HEK293 (cell line): Measurements from ENCODE around the gene GABBR2.
"Not testable (repeated sequence)": the region's sequence is repeated elsewhere in the genome, so short reads cannot be mapped to it uniquely, and the experiment has no call there.

ENCODE experiments used
- CTCF ChIA-PET: fragments of 350-600 bp; formaldehyde crosslinking; extraction: SDS; loops from one replicate; lab custom pipeline; 2021; ENCODE audit warnings: antibody characterized with exemption; lab: Yijun Ruan, JAX
- POLR2A ChIA-PET: fragments of 300-600 bp; formaldehyde crosslinking; extraction: SDS; loops from one replicate; lab custom pipeline; 2020; ENCODE audit warnings: antibody characterized with exemption, inconsistent platforms; lab: Yijun Ruan, JAX
- H3K27ac ChIP-seq: fragments of 200-500 bp; sonication (Bioruptor generic); 2 replicates; pipeline ENCODE4 v1.5.1; 2014; ENCODE audit warnings: low read depth, low read length, control low read depth, inconsistent platforms; ENCODE audit errors: extremely low read depth
- H3K36me3 ChIP-seq, 2 experiments: fragments of 200-500 bp in 1 of 2; sonication (Bioruptor generic) in 1 of 2; 1 replicate in 1 of 2; 2 replicates in 1 of 2; pipeline ENCODE4 v1.5.1; 2014 to 2017; ENCODE audit warnings: inconsistent platforms in 2 of 2, low read length in 2 of 2; ENCODE audit not compliant: control insufficient read depth in 2 of 2, insufficient read depth in 1 of 2
- H3K4me1 ChIP-seq: fragments of 200-500 bp; sonication (Bioruptor generic); 2 replicates; pipeline ENCODE4 v1.5.1; 2014; ENCODE audit warnings: mild to moderate bottlenecking, low read length, inconsistent platforms; ENCODE audit not compliant: control insufficient read depth, insufficient read depth
- H3K4me3 ChIP-seq: 2 replicates; pipeline ENCODE4 v1.5.1; 2011; ENCODE audit warnings: low read depth, mild to moderate bottlenecking, control low read depth, low read length, moderate library complexity
- H3K9me3 ChIP-seq: fragments of 200-500 bp; sonication (Bioruptor generic); 2 replicates; pipeline ENCODE4 v1.5.1; 2014; ENCODE audit warnings: low read depth, low read length, inconsistent platforms; ENCODE audit not compliant: control insufficient read depth, insufficient read depth
- BCL11B ChIP-seq: fragments of 450-650 bp; formaldehyde crosslinking; IDR thresholded peaks from 2 replicates; pipeline ENCODE4 v1.5.1; 2016; ENCODE audit warnings: low read depth, missing biosample characterization, missing genetic modification characterization
- MYNN ChIP-seq: fragments of 450-650 bp; formaldehyde crosslinking; IDR thresholded peaks from 2 replicates; pipeline ENCODE4 v1.5.1; 2016; ENCODE audit warnings: missing biosample characterization, missing genetic modification characterization, borderline replicate concordance
- PATZ1 ChIP-seq: fragments of 450-650 bp; formaldehyde crosslinking; IDR thresholded peaks from 2 replicates; pipeline ENCODE4 v1.5.1; 2016; ENCODE audit warnings: missing biosample characterization, missing genetic modification characterization
- REST ChIP-seq: fragments of 450-650 bp; formaldehyde crosslinking; IDR thresholded peaks from 2 replicates; pipeline ENCODE4 v1.5.1; 2016; ENCODE audit warnings: missing biosample characterization, missing genetic modification characterization
- YY2 ChIP-seq: fragments of 450-650 bp; formaldehyde crosslinking; IDR thresholded peaks from 2 replicates; pipeline ENCODE4 v1.5.1; 2016; ENCODE audit warnings: missing biosample characterization, missing genetic modification characterization
- ZBTB20 ChIP-seq: fragments of 450-650 bp; formaldehyde crosslinking; IDR thresholded peaks from 2 replicates; pipeline ENCODE4 v1.5.1; 2016; ENCODE audit warnings: missing biosample characterization, missing genetic modification characterization
- ZBTB26 ChIP-seq: fragments of 450-650 bp; formaldehyde crosslinking; optimal IDR thresholded peaks from 2 replicates; pipeline ENCODE3; 2016; ENCODE audit warnings: missing biosample characterization, mild to moderate bottlenecking, missing genetic modification characterization
- ZFHX2 ChIP-seq: fragments of 450-650 bp; formaldehyde crosslinking; conservative IDR thresholded peaks from 2 replicates; pipeline ENCODE4 v1.5.1; 2016; ENCODE audit warnings: missing biosample characterization, missing genetic modification characterization
- ZNF114 ChIP-seq: fragments of 450-650 bp; formaldehyde crosslinking; IDR thresholded peaks from 2 replicates; pipeline ENCODE4 v1.5.0; 2017; ENCODE audit warnings: missing biosample characterization, missing genetic modification characterization
- ZNF366 ChIP-seq: fragments of 450-650 bp; formaldehyde crosslinking; conservative IDR thresholded peaks from 2 replicates; pipeline ENCODE4 v1.5.1; 2016; ENCODE audit warnings: missing biosample characterization, missing genetic modification characterization
- ZNF394 ChIP-seq: fragments of 450-650 bp; formaldehyde crosslinking; IDR thresholded peaks from 2 replicates; pipeline ENCODE4 v1.5.1; 2016; ENCODE audit warnings: missing biosample characterization, missing genetic modification characterization, mild to moderate bottlenecking, moderate library complexity, borderline replicate concordance
- ZNF433 ChIP-seq: fragments of 450-650 bp; formaldehyde crosslinking; IDR thresholded peaks from 2 replicates; pipeline ENCODE4 v1.5.1; 2016; ENCODE audit warnings: missing biosample characterization, missing genetic modification characterization, low read depth
- ZNF510 ChIP-seq: fragments of 450-650 bp; formaldehyde crosslinking; IDR thresholded peaks from 2 replicates; pipeline ENCODE4 v1.5.1; 2018; ENCODE audit warnings: mild to moderate bottlenecking, missing genetic modification characterization, missing biosample characterization; ENCODE audit not compliant: insufficient replicate concordance
- ZNF514 ChIP-seq: fragments of 450-650 bp; formaldehyde crosslinking; IDR thresholded peaks from 2 replicates; pipeline ENCODE4 v1.5.1; 2016; ENCODE audit warnings: missing biosample characterization, missing genetic modification characterization
- ZNF521 ChIP-seq: fragments of 450-650 bp; formaldehyde crosslinking; IDR thresholded peaks from 2 replicates; pipeline ENCODE4 v1.5.1; 2017; ENCODE audit warnings: missing biosample characterization, mild to moderate bottlenecking, missing genetic modification characterization
- ZNF658 ChIP-seq: fragments of 450-650 bp; formaldehyde crosslinking; IDR thresholded peaks from 2 replicates; pipeline ENCODE4; 2016; ENCODE audit warnings: missing biosample characterization, missing genetic modification characterization
- ZNF843 ChIP-seq: fragments of 450-650 bp; formaldehyde crosslinking; IDR thresholded peaks from 2 replicates; pipeline ENCODE4 v1.5.1; 2016; ENCODE audit warnings: missing biosample characterization, missing genetic modification characterization
- ZSCAN16 ChIP-seq: fragments of 450-650 bp; formaldehyde crosslinking; IDR thresholded peaks from 2 replicates; pipeline ENCODE4 v1.5.1; 2016; ENCODE audit warnings: missing biosample characterization, missing genetic modification characterization
- TF ChIP-seq, protein P1 (sequence below): fragments of 450-650 bp; formaldehyde crosslinking; IDR thresholded peaks from 2 replicates; pipeline ENCODE4 v1.5.1; 2016; ENCODE audit warnings: missing biosample characterization, missing genetic modification characterization

The GABBR2 gene

DNA sequence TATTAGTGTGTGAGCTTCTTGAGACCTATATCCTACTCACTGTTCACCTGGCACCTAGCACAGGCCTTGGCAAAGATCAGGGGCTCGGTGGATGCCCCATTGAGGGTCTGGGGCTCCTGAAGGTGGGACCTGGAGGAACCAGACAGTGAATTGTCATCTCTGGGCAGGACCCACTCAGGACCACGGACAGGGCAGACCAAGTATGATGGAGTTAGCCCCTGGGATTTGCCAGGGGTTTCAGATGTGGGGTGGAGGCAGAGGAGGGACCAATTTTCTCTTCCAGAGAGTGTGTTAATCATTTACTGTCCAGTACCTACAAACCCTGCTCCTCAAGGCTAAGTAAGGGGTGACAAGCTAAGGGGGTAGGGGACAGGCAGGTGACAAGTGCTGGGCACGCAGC is 424.0 kb downstream of the GABBR2 start:
- Histone ChIP-seq H3K4me3 (no peak overlapping the region), H3K4me1 (peaks cover 2% of the 10 kb centered on the region; the same call in 1 of the 2 replicates), H3K9me3 (no peaks in the 10 kb centered on the region), H3K36me3 (no peaks in the 10 kb centered on the region), H3K27ac (no peak overlapping the region)
- TF ChIP-seq ZNF510 (tag by site-specific recombination) (no peak), REST (tag by site-specific recombination) (peak; percentile 64; the same call in 1 of the 2 replicates)
- ChIA-PET CTCF (no interaction called here), POLR2A (no interaction called here)

DNA sequence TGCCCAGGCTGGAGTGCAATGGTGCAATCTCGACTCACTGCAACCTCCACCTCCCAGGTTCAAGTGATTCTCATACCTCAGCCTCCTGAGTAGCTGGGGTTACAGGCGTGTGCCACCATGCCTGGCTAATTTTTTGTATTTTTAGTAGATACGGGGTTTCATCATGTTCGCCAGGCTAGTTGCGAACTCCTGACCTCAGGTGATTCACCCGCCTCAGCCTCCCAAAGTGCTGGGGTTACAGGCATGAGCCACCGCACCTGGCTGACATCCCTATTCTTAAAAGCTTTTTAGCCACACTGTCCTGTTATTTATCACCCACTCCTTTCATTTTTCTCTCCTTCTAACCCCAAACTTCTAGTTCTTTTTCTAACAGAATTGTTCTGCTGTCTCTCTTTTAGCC is 425.6 kb downstream of the GABBR2 start:
- H3K36me3 ChIP-seq, H3K27ac ChIP-seq, H3K4me3 ChIP-seq, H3K9me3 ChIP-seq, POLR2A ChIA-PET, H3K4me1 ChIP-seq: not testable (repeated sequence)
- CTCF ChIA-PET: interaction anchor here (0.7 kb wide), 2 partner anchors 359 to 486 kb away, joined by 3 to 4 read pairs; no protein-coding TSS in a partner anchor

GRCh38 chr9:98281281-98281680 is 427.5 kb downstream of the GABBR2 start:
- ChIA-PET CTCF (interaction anchor here (0.7 to 1.3 kb wide), 2 partner anchors 206 to 257 kb away, joined by 4 to 5 read pairs; no protein-coding TSS in a partner anchor), POLR2A (no interaction called here)
- Histone ChIP-seq H3K4me1 (peaks cover 2% of the 10 kb centered on the region; the same call in 1 of the 2 replicates), H3K9me3 (no peaks in the 10 kb centered on the region), H3K4me3 (no peak overlapping the region), H3K27ac (no peak overlapping the region), H3K36me3 (no peaks in the 10 kb centered on the region)
- TF ChIP-seq ZNF658 (tag by site-specific recombination) (no peak), ZNF366 (tag by site-specific recombination) (peak; percentile 85)

DNA sequence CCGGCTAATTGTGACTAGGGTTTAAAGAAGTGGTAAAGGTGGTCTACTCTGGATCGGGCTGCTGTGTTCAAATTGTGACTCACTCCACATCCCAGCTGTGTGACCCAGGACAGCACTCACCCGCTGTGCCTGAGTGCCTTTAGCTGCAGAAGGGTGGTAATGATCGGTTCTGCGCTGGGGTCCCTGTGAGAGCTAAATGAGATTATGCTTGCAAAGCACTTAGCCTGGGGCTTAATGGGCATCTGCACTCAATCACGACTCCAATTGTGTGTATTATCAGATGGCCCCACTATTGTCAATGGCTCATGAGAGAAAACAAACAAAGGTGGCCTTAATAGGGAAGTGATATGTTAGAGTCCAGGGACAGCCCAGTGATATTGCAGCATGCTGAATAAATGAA is 428.2 kb downstream of the GABBR2 start:
- ChIA-PET POLR2A (no interaction called here), CTCF (interaction anchor here (0.5 to 1.3 kb wide), 3 partner anchors 18 to 246 kb away, joined by 3 to 5 read pairs (median 3); no protein-coding TSS in a partner anchor)
- Histone ChIP-seq H3K9me3 (no peaks in the 10 kb centered on the region), H3K36me3 (no peaks in the 10 kb centered on the region), H3K4me3 (no peak overlapping the region), H3K4me1 (peaks cover 2% of the 10 kb centered on the region; the same call in 1 of the 2 replicates), H3K27ac (no peak overlapping the region)
- TF ChIP-seq ZNF394: no peak
- TF ChIP-seq ZNF514 (tag by site-specific recombination): no peak
- TF ChIP-seq ZBTB20 (tag by site-specific recombination): 0 out of 2 replicates have a peak, but pooled peaks have one; percentile 18
- TF ChIP-seq YY2 (tag by site-specific recombination): no peak
- TF ChIP-seq ZNF521 (tag by site-specific recombination): no peak
- TF ChIP-seq, protein P1, sequence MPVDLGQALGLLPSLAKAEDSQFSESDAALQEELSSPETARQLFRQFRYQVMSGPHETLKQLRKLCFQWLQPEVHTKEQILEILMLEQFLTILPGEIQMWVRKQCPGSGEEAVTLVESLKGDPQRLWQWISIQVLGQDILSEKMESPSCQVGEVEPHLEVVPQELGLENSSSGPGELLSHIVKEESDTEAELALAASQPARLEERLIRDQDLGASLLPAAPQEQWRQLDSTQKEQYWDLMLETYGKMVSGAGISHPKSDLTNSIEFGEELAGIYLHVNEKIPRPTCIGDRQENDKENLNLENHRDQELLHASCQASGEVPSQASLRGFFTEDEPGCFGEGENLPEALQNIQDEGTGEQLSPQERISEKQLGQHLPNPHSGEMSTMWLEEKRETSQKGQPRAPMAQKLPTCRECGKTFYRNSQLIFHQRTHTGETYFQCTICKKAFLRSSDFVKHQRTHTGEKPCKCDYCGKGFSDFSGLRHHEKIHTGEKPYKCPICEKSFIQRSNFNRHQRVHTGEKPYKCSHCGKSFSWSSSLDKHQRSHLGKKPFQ (tag by site-specific recombination): peak; percentile 84
- no peak for TF ChIP-seq ZNF114 (tag by site-specific recombination)
- TF ChIP-seq ZNF843 (tag by site-specific recombination): peak; percentile 93
- no peak for TF ChIP-seq BCL11B (tag by site-specific recombination)
- TF ChIP-seq ZFHX2: no peak
- no peak for TF ChIP-seq ZNF433 (tag by site-specific recombination)
- TF ChIP-seq MYNN (tag by site-specific recombination): no peak
- TF ChIP-seq ZSCAN16 (tag by site-specific recombination): peak; percentile 85
- TF ChIP-seq ZBTB26 (tag by site-specific recombination): no peak
- peak; percentile 28; the same call in 1 of the 2 replicates for TF ChIP-seq PATZ1 (tag by site-specific recombination)
